HFFc6 (cell line): ENCODE data around the gene POLR1A. TPM values are rescaled to one million over a fixed set of nuclear protein-coding genes. Genes with fewer than 3 reads are reported as not detected.

Source experiments
- DNase-seq: peaks from one replicate; pipeline ENCODE4 v3.0.0-alpha.2; 2018
- H3K27ac Mint-ChIP-seq: 2 replicates; pipeline ENCODE4 v1.8.0; 2020; ENCODE audit warnings: mild to moderate bottlenecking, mixed read lengths
- H3K27me3 Mint-ChIP-seq: 2 replicates; pipeline ENCODE4 v1.8.0; 2021; ENCODE audit warnings: mild to moderate bottlenecking, moderate library complexity, mixed read lengths; ENCODE audit not compliant: insufficient read depth
- H3K36me3 Mint-ChIP-seq: 2 replicates; pipeline ENCODE4 v1.8.0; 2021; ENCODE audit warnings: low read depth, mixed read lengths
- H3K4me1 Mint-ChIP-seq: 2 replicates; pipeline ENCODE4 v1.8.0; 2020; ENCODE audit warnings: low read depth, mixed read lengths
- H3K4me3 Mint-ChIP-seq: 2 replicates; pipeline ENCODE4 v1.8.0; 2020; ENCODE audit warnings: mild to moderate bottlenecking, moderate library complexity, mixed read lengths
- H3K9me3 Mint-ChIP-seq: 2 replicates; pipeline ENCODE4 v1.8.0; 2020; ENCODE audit warnings: mild to moderate bottlenecking, mixed read lengths
- total RNA-seq, 6 experiments: library from RNA; stranded (reverse); fragmentation: NEBNext Ultra II Directional; extraction: Animal tissue kit (Norgen Biotek cat#: 25700); gene quantifications; 2 replicates in 1 of 6; 3 replicates in 5 of 6; pipeline ENCODE4 v1.2.3, GENCODE V29; 2021
- TF ChIP-seq, protein P1 (sequence below): fragments of 200-600 bp; sonication (generic); IDR thresholded peaks from 2 replicates; pipeline ENCODE4 v1.5.0; 2021; ENCODE audit warnings: antibody characterized with exemption, mild to moderate bottlenecking

The POLR1A gene
- total RNA-seq, 6 experiments from 2014 or later, result 32.2 to 37.6 (median 34.8) TPM

- peaks cover 49% of the 10 kb centered on the region for H3K4me1 Mint-ChIP-seq
- TF ChIP-seq, protein P1, sequence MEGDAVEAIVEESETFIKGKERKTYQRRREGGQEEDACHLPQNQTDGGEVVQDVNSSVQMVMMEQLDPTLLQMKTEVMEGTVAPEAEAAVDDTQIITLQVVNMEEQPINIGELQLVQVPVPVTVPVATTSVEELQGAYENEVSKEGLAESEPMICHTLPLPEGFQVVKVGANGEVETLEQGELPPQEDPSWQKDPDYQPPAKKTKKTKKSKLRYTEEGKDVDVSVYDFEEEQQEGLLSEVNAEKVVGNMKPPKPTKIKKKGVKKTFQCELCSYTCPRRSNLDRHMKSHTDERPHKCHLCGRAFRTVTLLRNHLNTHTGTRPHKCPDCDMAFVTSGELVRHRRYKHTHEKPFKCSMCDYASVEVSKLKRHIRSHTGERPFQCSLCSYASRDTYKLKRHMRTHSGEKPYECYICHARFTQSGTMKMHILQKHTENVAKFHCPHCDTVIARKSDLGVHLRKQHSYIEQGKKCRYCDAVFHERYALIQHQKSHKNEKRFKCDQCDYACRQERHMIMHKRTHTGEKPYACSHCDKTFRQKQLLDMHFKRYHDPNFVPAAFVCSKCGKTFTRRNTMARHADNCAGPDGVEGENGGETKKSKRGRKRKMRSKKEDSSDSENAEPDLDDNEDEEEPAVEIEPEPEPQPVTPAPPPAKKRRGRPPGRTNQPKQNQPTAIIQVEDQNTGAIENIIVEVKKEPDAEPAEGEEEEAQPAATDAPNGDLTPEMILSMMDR, result no peak
- H3K27ac Mint-ChIP-seq, result peak overlapping the region; percentile 10
- H3K9me3 Mint-ChIP-seq, result peaks cover 8% of the 10 kb centered on the region
- H3K4me3 Mint-ChIP-seq, result no peak overlapping the region
- H3K27me3 Mint-ChIP-seq, result no peaks in the 10 kb centered on the region; the same call in 1 of the 2 replicates
- no peak for DNase-seq
- peaks cover 7% of the 10 kb centered on the region for H3K36me3 Mint-ChIP-seq
Measured at GRCh38 chr2:86000131-86000937, 105.4 kb downstream of the POLR1A start.

DNA sequence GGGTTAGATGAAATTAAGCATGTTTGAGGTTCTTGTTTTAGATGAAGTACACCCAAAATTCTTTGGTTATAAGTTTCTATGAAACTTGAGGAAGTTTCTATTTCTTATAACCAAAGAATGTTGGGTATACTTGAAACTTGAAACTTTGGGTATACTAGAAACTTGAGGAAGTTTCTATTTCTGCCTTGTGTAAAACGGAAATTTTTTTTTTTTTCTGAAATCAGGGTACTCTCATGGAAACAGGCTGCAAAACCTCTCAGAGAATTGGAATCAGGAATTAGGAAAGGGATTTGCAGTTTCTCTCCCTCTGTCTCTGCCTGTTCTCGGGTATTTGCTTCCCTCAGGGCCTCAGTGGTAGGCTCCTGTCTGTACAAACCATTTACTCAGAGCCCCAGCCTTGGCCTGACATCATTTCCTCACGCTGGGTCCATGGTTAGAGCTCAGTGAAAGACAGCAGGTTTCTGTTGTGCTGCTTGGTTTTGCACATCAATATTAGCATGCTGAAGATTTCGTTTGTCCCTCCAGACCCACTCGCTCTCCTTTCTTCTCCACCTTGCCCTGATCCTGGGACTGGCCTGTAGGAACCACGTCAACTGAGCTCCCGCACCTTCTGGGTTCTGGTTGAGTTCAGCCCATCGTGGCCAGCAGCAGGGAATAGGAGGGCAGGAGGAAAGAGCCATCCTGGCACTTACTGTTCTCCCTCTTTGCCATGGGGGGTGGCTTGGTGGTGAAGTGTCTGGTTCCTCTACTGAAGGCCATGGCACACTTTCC, 106.4 kb downstream of the POLR1A start:
- no peaks in the 10 kb centered on the region for H3K9me3 Mint-ChIP-seq
- peak overlapping the region; percentile 85 for H3K27ac Mint-ChIP-seq
- peak overlapping the region; percentile 44 for H3K4me3 Mint-ChIP-seq
- no peak for DNase-seq
- H3K27me3 Mint-ChIP-seq, result no peaks in the 10 kb centered on the region; the same call in 1 of the 2 replicates
- no peaks in the 10 kb centered on the region for H3K36me3 Mint-ChIP-seq
- H3K4me1 Mint-ChIP-seq, result peaks cover 55% of the 10 kb centered on the region
- TF ChIP-seq, protein P1, result no peak

GRCh38 chr2:85998071-85998991, 107.4 kb downstream of the POLR1A start:
- Mint-ChIP-seq H3K4me3 (peak overlapping the region; percentile 44), H3K9me3 (no peaks in the 10 kb centered on the region), H3K27ac (peak overlapping the region; percentile 85), H3K4me1 (peaks cover 61% of the 10 kb centered on the region), H3K27me3 (no peaks in the 10 kb centered on the region; the same call in 1 of the 2 replicates), H3K36me3 (no peaks in the 10 kb centered on the region)
- TF ChIP-seq, protein P1, result no peak
- peak; percentile 36 for DNase-seq

- peak; percentile 27 for DNase-seq
- H3K4me3 Mint-ChIP-seq, result peak overlapping the region; percentile 44; the same call in 1 of the 2 replicates
- peak overlapping the region; percentile 85 for H3K27ac Mint-ChIP-seq
Measured at GRCh38 chr2:85997017-85997970, 108.4 kb downstream of the POLR1A start.

More at GRCh38 chr2:85997017-85997970, 108.4 kb downstream of the POLR1A start:
- no peaks in the 10 kb centered on the region for H3K36me3 Mint-ChIP-seq
- H3K27me3 Mint-ChIP-seq, result no peaks in the 10 kb centered on the region; the same call in 1 of the 2 replicates
- TF ChIP-seq, protein P1, result no peak
- H3K9me3 Mint-ChIP-seq, result no peaks in the 10 kb centered on the region
- H3K4me1 Mint-ChIP-seq, result peaks cover 61% of the 10 kb centered on the region
